Measurements from ENCODE around the gene GPR21. TPM values are rescaled to one million over a fixed set of nuclear protein-coding genes. Genes with fewer than 3 reads are reported as not detected.
A peak's percentile ranks its signal among the peaks of the same experiment; 100 is the strongest.

Gene GPR21
- total and polyA plus RNA-seq, 2 donors (not counting 3 experiments of a cell fraction or from before 2014, with no cell fraction given), result 0.36 to 2.7 TPM

DNA sequence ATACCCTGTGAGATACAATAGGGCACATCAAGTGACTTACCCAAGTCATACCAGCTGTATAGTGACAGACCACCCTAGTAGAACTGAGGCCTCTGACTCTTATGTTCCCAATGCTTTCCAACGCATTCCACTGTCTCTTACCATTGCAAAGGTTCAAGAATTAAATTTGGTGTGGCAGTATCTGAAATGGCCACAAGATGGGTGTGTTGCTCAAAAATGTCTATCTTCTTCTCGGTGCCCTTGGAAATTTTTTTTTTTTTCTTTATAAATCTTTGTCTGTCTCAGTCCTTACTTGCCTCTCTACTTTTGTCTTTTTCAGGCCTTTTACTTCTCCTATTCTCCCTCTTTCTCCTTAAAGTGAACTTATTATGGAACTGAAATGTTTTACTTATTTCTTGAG is 48.4 kb downstream of the GPR21 start:
- CTCF ChIA-PET, result interaction anchor here (0.6 to 7.0 kb wide), 16 partner anchors 9 to 272 kb away, joined by 3 to 148 read pairs (median 4); no protein-coding TSS in a partner anchor
- dilution Hi-C loops (cut with MboI; ENCODE audit: extremely low pct_ligation_motif_present, low sequenced_read_pairs), result no loop called here
- FAIRE-seq, result peak; percentile 77
- no peaks in the 10 kb centered on the region for H3K27me3 ChIP-seq (ENCODE audit: control insufficient read depth in 2 of 2, insufficient read depth in 2 of 2, low read length in 2 of 2)
- H4K20me1 ChIP-seq (replicated peaks; ENCODE audit: control insufficient read depth, extremely low read depth, insufficient read depth, low read length), result no peaks in the 10 kb centered on the region
- H3K4me3 ChIP-seq (replicated peaks in 1 of 3; ENCODE audit: insufficient read depth in 1 of 3, low read depth in 1 of 3, low read length in 3 of 3), result no peak overlapping the region
- no peaks in the 10 kb centered on the region for H3K9me1 ChIP-seq (replicated peaks; ENCODE audit: control insufficient read depth, extremely low read depth, insufficient read depth, low read length)
- POLR2A ChIA-PET, result interaction anchor here (0.7 kb wide), 1 partner anchor 18 kb away, joined by 3 read pairs; no protein-coding TSS in a partner anchor
- no peaks in the 10 kb centered on the region for H3K4me1 ChIP-seq (ENCODE audit: control insufficient read depth, extremely low read depth, insufficient read depth, low read length)
- TF ChIP-seq, protein P1, sequence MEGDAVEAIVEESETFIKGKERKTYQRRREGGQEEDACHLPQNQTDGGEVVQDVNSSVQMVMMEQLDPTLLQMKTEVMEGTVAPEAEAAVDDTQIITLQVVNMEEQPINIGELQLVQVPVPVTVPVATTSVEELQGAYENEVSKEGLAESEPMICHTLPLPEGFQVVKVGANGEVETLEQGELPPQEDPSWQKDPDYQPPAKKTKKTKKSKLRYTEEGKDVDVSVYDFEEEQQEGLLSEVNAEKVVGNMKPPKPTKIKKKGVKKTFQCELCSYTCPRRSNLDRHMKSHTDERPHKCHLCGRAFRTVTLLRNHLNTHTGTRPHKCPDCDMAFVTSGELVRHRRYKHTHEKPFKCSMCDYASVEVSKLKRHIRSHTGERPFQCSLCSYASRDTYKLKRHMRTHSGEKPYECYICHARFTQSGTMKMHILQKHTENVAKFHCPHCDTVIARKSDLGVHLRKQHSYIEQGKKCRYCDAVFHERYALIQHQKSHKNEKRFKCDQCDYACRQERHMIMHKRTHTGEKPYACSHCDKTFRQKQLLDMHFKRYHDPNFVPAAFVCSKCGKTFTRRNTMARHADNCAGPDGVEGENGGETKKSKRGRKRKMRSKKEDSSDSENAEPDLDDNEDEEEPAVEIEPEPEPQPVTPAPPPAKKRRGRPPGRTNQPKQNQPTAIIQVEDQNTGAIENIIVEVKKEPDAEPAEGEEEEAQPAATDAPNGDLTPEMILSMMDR (IDR thresholded peaks at IDR 0.05; ENCODE audit: extremely low read depth in 1 of 2, insufficient read depth in 1 of 2, low read depth in 1 of 2, low read length in 2 of 2), result peak; percentile 49 to 51
- TF ChIP-seq POLR2A (IDR thresholded peaks at IDR 0.05; ENCODE audit: low read depth, low read length), result no peak
- H2AFZ ChIP-seq (ENCODE audit: low read depth, low read length), result no peak overlapping the region
- H3K36me3 ChIP-seq (ENCODE audit: control insufficient read depth in 2 of 2, extremely low read depth in 1 of 2, insufficient read depth in 2 of 2, low read length in 2 of 2), result peaks cover 0 to 17% of the 10 kb centered on the region in 2 experiments
- intact Hi-C loops (cut with micrococcal nuclease), result loop anchor here (1.0 kb wide), 2 partner anchors 143 to 268 kb away; no protein-coding TSS in a partner anchor
- no peaks in the 10 kb centered on the region for H3K9me3 ChIP-seq (replicated peaks; ENCODE audit: control insufficient read depth, insufficient read depth, low read length)
- H3K9ac ChIP-seq (replicated peaks; ENCODE audit: extremely low read depth, insufficient read depth, low read length), result no peak overlapping the region
- peak; percentile 76 for DNase-seq (ENCODE audit: low read depth, low spot score)
- BruUV-seq (replicated peaks), result no TSS peak
- no peaks in the 10 kb centered on the region for H3K79me2 ChIP-seq (ENCODE audit: control insufficient read depth, insufficient read depth, low read length)
- no peak overlapping the region for H3K27ac ChIP-seq (ENCODE audit: insufficient read depth, low read depth, low read length)
- no peak overlapping the region for H3K4me2 ChIP-seq (ENCODE audit: insufficient read depth, low read length)

- Histone ChIP-seq H3K4me2 (ENCODE audit: insufficient read depth, low read length) (no peak overlapping the region), H3K27ac (ENCODE audit: insufficient read depth, low read depth, low read length) (no peak overlapping the region), H3K9me3 (replicated peaks; ENCODE audit: control insufficient read depth, insufficient read depth, low read length) (no peaks in the 10 kb centered on the region), H3K9ac (replicated peaks; ENCODE audit: extremely low read depth, insufficient read depth, low read length) (no peak overlapping the region), H4K20me1 (replicated peaks; ENCODE audit: control insufficient read depth, extremely low read depth, insufficient read depth, low read length) (no peaks in the 10 kb centered on the region), H3K79me2 (ENCODE audit: control insufficient read depth, insufficient read depth, low read length) (no peaks in the 10 kb centered on the region), H3K27me3 (ENCODE audit: control insufficient read depth in 2 of 2, insufficient read depth in 2 of 2, low read length in 2 of 2) (no peaks in the 10 kb centered on the region), H3K4me1 (ENCODE audit: control insufficient read depth, extremely low read depth, insufficient read depth, low read length) (no peaks in the 10 kb centered on the region), H3K36me3 (ENCODE audit: control insufficient read depth in 2 of 2, extremely low read depth in 1 of 2, insufficient read depth in 2 of 2, low read length in 2 of 2) (peaks cover 4 to 15% of the 10 kb centered on the region in 2 experiments), H2AFZ (ENCODE audit: low read depth, low read length) (no peak overlapping the region), H3K4me3 (replicated peaks in 1 of 3; ENCODE audit: insufficient read depth in 1 of 3, low read depth in 1 of 3, low read length in 3 of 3) (no peak overlapping the region), H3K9me1 (replicated peaks; ENCODE audit: control insufficient read depth, extremely low read depth, insufficient read depth, low read length) (no peaks in the 10 kb centered on the region)
- FAIRE-seq, result no peak
- ChIA-PET CTCF (interaction anchor here (0.7 to 7.0 kb wide), 6 partner anchors 9 to 270 kb away, joined by 3 to 148 read pairs (median 4); no protein-coding TSS in a partner anchor), POLR2A (no interaction called here)
- BruUV-seq (replicated peaks), result no TSS peak
- dilution Hi-C loops (cut with MboI; ENCODE audit: extremely low pct_ligation_motif_present, low sequenced_read_pairs), result no loop called here
- no peak for DNase-seq (ENCODE audit: low read depth, low spot score)
- intact Hi-C loops (cut with micrococcal nuclease), result no loop called here
- TF ChIP-seq POLR2AphosphoS5 (IDR thresholded peaks at IDR 0.05; ENCODE audit: insufficient read depth, low read depth, low read length) (no peak), POLR2A (IDR thresholded peaks at IDR 0.05; ENCODE audit: low read depth, low read length) (no peak), FOS (IDR thresholded peaks at IDR 0.05; ENCODE audit: borderline replicate concordance, insufficient read depth, low read length) (no peak), MYC (IDR thresholded peaks at IDR 0.05; ENCODE audit: low read depth, low read length) (no peak), GATA2 (IDR thresholded peaks at IDR 0.05; ENCODE audit: insufficient read depth, insufficient read length, low read depth, low read length) (no peak), EZH2 (IDR thresholded peaks at IDR 0.05; ENCODE audit: borderline replicate concordance, low read depth, low read length, severe bottlenecking) (no peak), JUN (IDR thresholded peaks at IDR 0.05; ENCODE audit: borderline replicate concordance, insufficient read depth, insufficient read length, low read depth) (no peak)
- TF ChIP-seq, protein P1 (IDR thresholded peaks at IDR 0.05; ENCODE audit: extremely low read depth in 1 of 2, insufficient read depth in 1 of 2, low read depth in 1 of 2, low read length in 2 of 2), result no peak
- TF ChIP-seq, protein P2, sequence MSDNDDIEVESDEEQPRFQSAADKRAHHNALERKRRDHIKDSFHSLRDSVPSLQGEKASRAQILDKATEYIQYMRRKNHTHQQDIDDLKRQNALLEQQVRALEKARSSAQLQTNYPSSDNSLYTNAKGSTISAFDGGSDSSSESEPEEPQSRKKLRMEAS (IDR thresholded peaks at IDR 0.05; ENCODE audit: insufficient read depth, insufficient read length), result no peak
Measured at GRCh38 chr9:123083680-123084079, 50.2 kb downstream of the GPR21 start.

Measured in endothelial cell of umbilical vein (primary cell).